ENCODE results near the gene RNLS.

DNA sequence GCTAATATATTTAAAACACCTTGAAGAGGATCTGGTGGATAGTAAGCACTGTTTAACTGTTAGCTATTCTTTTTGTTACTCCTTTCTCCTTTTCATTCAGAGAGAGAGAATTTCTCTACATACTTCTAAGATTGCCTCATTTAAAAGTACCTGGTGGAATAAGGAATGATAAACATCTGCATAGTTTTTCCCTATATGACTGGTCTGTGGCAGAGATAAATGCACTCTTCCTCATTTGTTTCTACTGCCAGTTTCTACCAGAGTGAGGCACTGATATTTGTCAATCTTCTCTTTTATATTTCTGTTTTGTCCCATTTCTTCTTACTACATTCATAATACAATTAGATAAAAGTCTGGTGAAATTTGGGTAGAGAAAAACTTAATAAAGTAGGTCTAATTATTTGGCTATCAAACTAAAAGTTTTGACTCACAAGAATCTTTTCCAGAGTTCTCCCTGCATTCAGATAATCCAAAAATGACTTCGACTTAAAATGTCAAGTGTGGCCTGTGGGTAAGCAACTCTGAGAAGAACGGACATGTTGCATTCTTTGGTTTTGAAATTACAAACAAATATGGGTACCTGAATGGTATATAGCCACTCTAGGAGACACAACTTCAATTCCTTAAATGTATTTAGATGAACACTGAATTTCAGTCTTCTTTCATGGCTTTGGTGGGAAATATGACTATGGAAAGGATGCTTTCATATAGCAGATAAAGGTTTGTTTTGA is 38.8 kb downstream of the RNLS start:
- TF ChIP-seq, protein P1, sequence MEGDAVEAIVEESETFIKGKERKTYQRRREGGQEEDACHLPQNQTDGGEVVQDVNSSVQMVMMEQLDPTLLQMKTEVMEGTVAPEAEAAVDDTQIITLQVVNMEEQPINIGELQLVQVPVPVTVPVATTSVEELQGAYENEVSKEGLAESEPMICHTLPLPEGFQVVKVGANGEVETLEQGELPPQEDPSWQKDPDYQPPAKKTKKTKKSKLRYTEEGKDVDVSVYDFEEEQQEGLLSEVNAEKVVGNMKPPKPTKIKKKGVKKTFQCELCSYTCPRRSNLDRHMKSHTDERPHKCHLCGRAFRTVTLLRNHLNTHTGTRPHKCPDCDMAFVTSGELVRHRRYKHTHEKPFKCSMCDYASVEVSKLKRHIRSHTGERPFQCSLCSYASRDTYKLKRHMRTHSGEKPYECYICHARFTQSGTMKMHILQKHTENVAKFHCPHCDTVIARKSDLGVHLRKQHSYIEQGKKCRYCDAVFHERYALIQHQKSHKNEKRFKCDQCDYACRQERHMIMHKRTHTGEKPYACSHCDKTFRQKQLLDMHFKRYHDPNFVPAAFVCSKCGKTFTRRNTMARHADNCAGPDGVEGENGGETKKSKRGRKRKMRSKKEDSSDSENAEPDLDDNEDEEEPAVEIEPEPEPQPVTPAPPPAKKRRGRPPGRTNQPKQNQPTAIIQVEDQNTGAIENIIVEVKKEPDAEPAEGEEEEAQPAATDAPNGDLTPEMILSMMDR (conservative IDR thresholded peaks at IDR 0.05; ENCODE audit: low read depth, low read length): no peak
- no peak for TF ChIP-seq EZH2 (IDR thresholded peaks at IDR 0.05; ENCODE audit: borderline replicate concordance, low read depth, low read length, poor library complexity, severe bottlenecking)

Measured in A673 (cell line).